Testis (tissue), 3 donors: ENCODE results near the gene CALML3. TPM values are rescaled to one million over a fixed set of nuclear protein-coding genes. Genes with fewer than 3 reads are reported as not detected.

ENCODE experiments used
- DNase-seq: peaks from one replicate; pipeline ENCODE4 v3.0.0-alpha.2; 2019
- H3K27ac ChIP-seq, 2 donors: fragments of 200-600 bp; sonication (generic); one replicate each; pipeline ENCODE4 v1.5.1; 2019
- H3K27me3 ChIP-seq: fragments of 200-600 bp; sonication (generic); one replicate; pipeline ENCODE4 v1.5.1; 2019
- H3K36me3 ChIP-seq: fragments of 200-600 bp; sonication (generic); one replicate; pipeline ENCODE4 v1.5.1; 2017; ENCODE audit warnings: low read depth; ENCODE audit errors: missing control alignments
- H3K4me1 ChIP-seq: fragments of 200-600 bp; sonication (generic); one replicate; pipeline ENCODE4 v1.5.1; 2019
- H3K4me3 ChIP-seq, 2 donors: fragments of 200-600 bp; sonication (generic); one replicate each; pipeline ENCODE4 v1.5.1; 2017 to 2019
- H3K9me3 ChIP-seq: fragments of 200-600 bp; sonication (generic); one replicate; pipeline ENCODE4 v1.5.1; 2017
- CTCF ChIP-seq, 3 experiments: fragments of 450-650 bp in 2 of 3; fragments of 200-600 bp in 1 of 3; sonication (generic) in 1 of 3; IDR thresholded peaks; one replicate each; pipeline ENCODE4 v1.5.1; 2016 to 2019; ENCODE audit warnings: antibody characterized with exemption in 3 of 3, mild to moderate bottlenecking in 2 of 3, moderate library complexity in 1 of 3
- POLR2A ChIP-seq: fragments of 450-650 bp; IDR thresholded peaks from one replicate; pipeline ENCODE4 v1.6.1; 2017; ENCODE audit warnings: antibody characterized with exemption, mild to moderate bottlenecking, moderate library complexity
- WGBS, 2 donors: methylation state at CpG; one replicate each; pipeline ENCODE4 v1.1.5; 2018; 5-methylcytosine and 5-hydroxymethylcytosine counted together
- intact Hi-C: fragments of 100-400 bp; cut with DNase I; formaldehyde crosslinking; loops from one replicate; pipeline ENCODE4 v1.15.1; 2023; ENCODE audit warnings: low total_unique reads
- polyA plus RNA-seq: library from polyadenylated mRNA; stranded (reverse); fragments of 350-450 nt; fragmentation: Illumina TruSeq; extraction: RNeasy Lipid Tissue Mini Kit (QIAGEN cat#74804); gene quantifications from one replicate; pipeline ENCODE4 v1.2.3, GENCODE V29; 2014; ENCODE audit warnings: low read depth, low replicate concordance; ENCODE audit not compliant: insufficient read depth
- total RNA-seq, 2 donors: library from RNA; depleted of rRNA; stranded (reverse); fragments of >200 nt; gene quantifications; one replicate each; pipeline ENCODE4 v1.2.3, GENCODE V29; 2016

The CALML3 gene
- total and polyA plus RNA-seq, 3 donors from 2014 or later: 0.19 to 1.5 (median 0.63) TPM

DNA sequence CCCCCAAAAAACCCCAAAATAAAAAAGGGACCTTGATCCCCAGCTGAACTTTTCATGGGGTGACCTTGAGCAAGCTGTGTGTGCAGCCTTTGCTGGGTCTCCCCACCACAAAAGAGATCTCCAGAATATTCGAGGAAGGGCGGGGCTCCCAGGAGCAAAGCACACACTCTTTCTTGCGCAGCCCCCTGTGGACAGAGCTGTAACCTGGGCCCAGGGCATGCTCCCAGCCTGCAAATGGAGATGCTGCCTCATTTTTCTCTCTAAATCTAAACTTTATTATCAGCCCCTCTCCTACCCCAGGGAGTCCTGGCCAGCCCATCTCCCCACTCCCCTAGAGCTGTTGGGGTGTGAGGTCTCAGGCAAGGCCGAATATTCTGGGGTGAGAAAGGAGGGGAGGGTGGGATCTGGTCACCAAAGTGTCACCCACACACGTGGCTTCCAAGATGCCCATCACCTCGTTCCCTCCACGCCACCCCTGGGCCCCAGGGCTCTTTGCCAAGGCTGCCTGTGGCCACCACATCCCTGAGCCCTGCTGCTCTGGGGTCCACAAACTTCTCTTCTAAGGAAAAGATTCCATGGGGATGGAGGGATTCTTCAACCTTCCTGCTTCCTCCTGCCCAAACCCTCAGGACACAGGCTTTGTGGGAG lies 1.7 kb upstream of the CALML3 start:
- no peaks in the 10 kb centered on the region for H3K4me1 ChIP-seq
- no peaks in the 10 kb centered on the region for H3K36me3 ChIP-seq
- no peaks in the 10 kb centered on the region for H3K9me3 ChIP-seq
- no peak overlapping the region for H3K27ac ChIP-seq
- H3K27me3 ChIP-seq: no peaks in the 10 kb centered on the region
- intact Hi-C loops: no loop called here
- no peak overlapping the region for H3K4me3 ChIP-seq
- WGBS, 2 donors: 85 to 90% methylated on average over 5 to 7 of the region's 7 CpGs
- DNase-seq: no peak
- TF ChIP-seq CTCF (IDR thresholded peaks at IDR 0.05) (no peak), POLR2A (no peak)

- no peaks in the 10 kb centered on the region for H3K4me1 ChIP-seq
- WGBS, 2 donors: 87 to 92% methylated on average over 10 to 11 of the region's 11 CpGs
- no peaks in the 10 kb centered on the region for H3K36me3 ChIP-seq
- TF ChIP-seq CTCF (IDR thresholded peaks at IDR 0.05): no peak
- no peak for TF ChIP-seq POLR2A
- H3K27ac ChIP-seq: no peak overlapping the region
- intact Hi-C loops: no loop called here
- H3K27me3 ChIP-seq: no peaks in the 10 kb centered on the region
- no peak for DNase-seq
- no peaks in the 10 kb centered on the region for H3K9me3 ChIP-seq
- no peak overlapping the region for H3K4me3 ChIP-seq
Observed at GRCh38 chr10:5523796-5524574, 776 bp upstream of the CALML3 start.

- no peak for DNase-seq
- peak overlapping the region in 1 of 2 donors; percentile 6 for H3K4me3 ChIP-seq
- no peaks in the 10 kb centered on the region for H3K4me1 ChIP-seq
- no peak overlapping the region for H3K27ac ChIP-seq
- intact Hi-C loops: no loop called here
- no peaks in the 10 kb centered on the region for H3K9me3 ChIP-seq
- H3K36me3 ChIP-seq: no peaks in the 10 kb centered on the region
- 50 to 74% methylated on average over 18 to 34 of the region's 34 CpGs for WGBS, 2 donors
- no peaks in the 10 kb centered on the region for H3K27me3 ChIP-seq
- TF ChIP-seq POLR2A (no peak), CTCF (IDR thresholded peaks at IDR 0.05) (no peak)
Observed at GRCh38 chr10:5525561-5526341, 990 bp downstream of the CALML3 start.

GRCh38 chr10:5526691-5527331 lies 2.0 kb downstream of the CALML3 start:
- Histone ChIP-seq H3K4me1 (no peaks in the 10 kb centered on the region), H3K9me3 (no peaks in the 10 kb centered on the region), H3K27me3 (no peaks in the 10 kb centered on the region), H3K4me3 (no peak overlapping the region), H3K36me3 (no peaks in the 10 kb centered on the region), H3K27ac (no peak overlapping the region)
- DNase-seq: no peak
- no peak for TF ChIP-seq CTCF (IDR thresholded peaks at IDR 0.05)
- TF ChIP-seq POLR2A: no peak
- intact Hi-C loops: no loop called here
- WGBS, 2 donors: 88 to 91% methylated on average over 6 to 8 of the region's 8 CpGs
